ENCODE measurements around the gene NCSTN.

DNA sequence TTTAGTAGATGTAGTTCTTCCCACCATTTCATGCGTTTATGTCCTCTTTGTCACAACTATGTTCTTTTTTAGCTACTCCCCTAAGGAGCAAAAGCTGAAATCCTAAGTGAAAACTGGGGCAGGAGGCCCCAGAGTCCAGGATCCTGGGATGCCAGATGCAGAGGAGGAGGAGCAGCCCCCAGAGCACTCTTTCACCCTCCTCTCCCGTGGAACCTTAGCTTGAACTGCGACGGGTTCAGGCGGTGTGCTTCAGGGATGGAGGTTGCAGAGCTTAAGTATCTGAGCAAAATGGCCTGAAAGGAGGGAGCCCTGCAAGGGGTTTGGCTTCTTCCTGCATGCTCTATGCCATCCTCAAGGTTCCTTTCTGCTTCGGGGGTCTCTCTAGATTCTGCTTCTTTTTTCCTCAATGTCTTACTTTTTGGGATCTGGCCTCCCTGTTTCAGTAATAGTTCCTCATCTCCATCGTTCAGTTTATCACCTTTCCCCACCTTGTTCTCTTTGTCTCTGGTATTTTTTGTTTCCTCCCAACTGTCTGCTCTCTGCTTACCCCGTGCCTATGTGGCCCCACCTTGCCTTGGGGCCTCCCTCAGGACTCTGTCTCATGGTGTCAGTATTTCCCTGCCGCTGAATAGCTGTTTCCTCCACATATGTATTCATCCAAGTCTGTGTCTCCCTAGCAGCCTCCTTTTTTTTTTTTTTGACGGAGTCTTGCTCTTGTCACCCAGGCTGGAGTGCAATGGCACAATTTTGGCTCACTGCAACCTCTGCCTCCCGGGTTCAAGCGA lies 21.0 kb downstream of the NCSTN start:
- TF ChIP-seq POLR2A (IDR thresholded peaks at IDR 0.05; ENCODE audit: low read length), result no peak
- no peak for TF ChIP-seq GATA1 (IDR thresholded peaks at IDR 0.05; ENCODE audit: low read depth, low read length)
